Upper lobe of left lung (tissue), 6 donors: ENCODE data around the gene RMI1. TPM values are rescaled to one million over a fixed set of nuclear protein-coding genes. Genes with fewer than 3 reads are reported as not detected.

Source experiments
- ATAC-seq, 2 donors: fragments of 200-7000 bp; cut with Tn5 transposase; one replicate each; pipeline ENCODE4 v1.9.1; 2022; ENCODE audit warnings: mild to moderate bottlenecking in 2 of 2, moderate library complexity in 2 of 2; ENCODE audit not compliant: low FRiP score in 2 of 2
- DNase-seq, 2 donors: peaks; one replicate each; pipeline ENCODE4 v3.0.0-alpha.2; 2019 to 2020
- H3K27ac ChIP-seq, 4 donors: fragments of 200-600 bp; sonication (generic); one replicate each; pipeline ENCODE4 v1.5.1; 2016 to 2019
- H3K27me3 ChIP-seq, 4 donors: fragments of 200-600 bp; sonication (generic); one replicate each; pipeline ENCODE4 v1.5.1; 2017 to 2019
- H3K36me3 ChIP-seq, 4 donors: fragments of 200-600 bp; sonication (generic); one replicate each; pipeline ENCODE4 v1.5.1; 2016 to 2019
- H3K4me1 ChIP-seq, 4 donors: fragments of 200-600 bp; sonication (generic); one replicate each; pipeline ENCODE4 v1.5.1; 2018 to 2019
- H3K4me3 ChIP-seq, 4 donors: fragments of 200-600 bp; sonication (generic); one replicate each; pipeline ENCODE4 v1.5.1; 2017 to 2019; ENCODE audit warnings: mild to moderate bottlenecking in 2 of 4, moderate library complexity in 1 of 4
- H3K9me3 ChIP-seq, 4 donors: fragments of 200-600 bp; sonication (generic); one replicate each; pipeline ENCODE4 v1.5.1; 2018 to 2019
- CTCF ChIP-seq, 6 experiments: fragments of 450-650 bp in 4 of 6; fragments of 200-600 bp in 2 of 6; sonication (generic) in 2 of 6; IDR thresholded peaks; one replicate each; pipeline ENCODE4 v1.5.1; 2016 to 2019; ENCODE audit warnings: antibody characterized with exemption in 6 of 6
- EP300 ChIP-seq, 4 donors: sonication (generic); formaldehyde crosslinking; IDR thresholded peaks; one replicate each; pipeline ENCODE4 v1.5.1; 2017; ENCODE audit warnings: antibody characterized with exemption in 4 of 4, control low read depth in 2 of 4
- POLR2A ChIP-seq, 4 donors: fragments of 450-650 bp; IDR thresholded peaks; one replicate each; pipeline ENCODE4 v1.5.1; 2016 to 2017; ENCODE audit warnings: antibody characterized with exemption in 4 of 4, mild to moderate bottlenecking in 2 of 4
- POLR2AphosphoS5 ChIP-seq, 2 donors: sonication (generic); formaldehyde crosslinking; IDR thresholded peaks; one replicate each; pipeline ENCODE4 v1.5.1; 2017; ENCODE audit warnings: antibody characterized with exemption in 2 of 2
- WGBS, 2 donors: methylation state at CpG; one replicate each; pipeline ENCODE4 v1.1.5; 2017 to 2018; 5-methylcytosine and 5-hydroxymethylcytosine counted together
- total RNA-seq, 6 donors: library from RNA; depleted of rRNA in 4 of 6; stranded (reverse); fragments of >200 nt in 4 of 6; gene quantifications; one replicate each; pipeline versions ENCODE4 v1.1.0 to v1.2.1, GENCODE V29; 2016 to 2021
- donor health status: DM: no; HTN: no; CAD: no; lungs with moderate emphysema.
- donor health status: DM: no; HTN: yes; CAD: no; lungs with severe emphysema.

RMI1 gene
- total RNA-seq, 6 donors from 2014 or later: 0.55 to 11.5 (median 5.8) TPM

GRCh38 chr9:83957248-83957513 is 23.4 kb upstream of the RMI1 start:
- Histone ChIP-seq H3K4me3 (peak overlapping the region; percentile 57 to 73 (median 60)), H3K27me3 (no peaks in the 10 kb centered on the region), H3K4me1 (peaks cover 8 to 20% (median 13%) of the 10 kb centered on the region in 4 donors), H3K27ac (peak overlapping the region; percentile 88 to 98 (median 91)), H3K36me3 (peaks cover 0 to 19% (median under 1%) of the 10 kb centered on the region in 4 donors), H3K9me3 (no peaks in the 10 kb centered on the region)
- ATAC-seq (no peak), DNase-seq (no peak)
- WGBS, 2 donors: 63 to 81% methylated on average over 4 of the region's 4 CpGs
- TF ChIP-seq CTCF (IDR thresholded peaks at IDR 0.05) (no peak), POLR2AphosphoS5 (IDR thresholded peaks at IDR 0.05) (no peak), POLR2A (IDR thresholded peaks at IDR 0.05) (no peak), EP300 (IDR thresholded peaks at IDR 0.05) (no peak)

GRCh38 chr9:83959061-83959460 is 21.5 kb upstream of the RMI1 start:
- H3K4me1 ChIP-seq: peaks cover 8 to 20% (median 13%) of the 10 kb centered on the region in 4 donors
- H3K4me3 ChIP-seq: no peak overlapping the region
- ATAC-seq (no peak), DNase-seq (no peak)
- no peak for TF ChIP-seq EP300 (IDR thresholded peaks at IDR 0.05)
- no peak for TF ChIP-seq POLR2AphosphoS5 (IDR thresholded peaks at IDR 0.05)
- TF ChIP-seq POLR2A (IDR thresholded peaks at IDR 0.05): no peak
- no peak for TF ChIP-seq CTCF (IDR thresholded peaks at IDR 0.05)
- peaks cover 0 to 1% (median 0%) of the 10 kb centered on the region in 4 donors for H3K36me3 ChIP-seq
- H3K27ac ChIP-seq: no peak overlapping the region
- 73 to 80% methylated on average over 4 of the region's 4 CpGs for WGBS, 2 donors
- no peaks in the 10 kb centered on the region for H3K9me3 ChIP-seq
- no peaks in the 10 kb centered on the region for H3K27me3 ChIP-seq

GRCh38 chr9:83960991-83961390 is 19.6 kb upstream of the RMI1 start:
- no peak for ATAC-seq
- peaks cover 0 to 9% (median 6%) of the 10 kb centered on the region in 4 donors for H3K4me1 ChIP-seq
- no peak for TF ChIP-seq POLR2A (IDR thresholded peaks at IDR 0.05)
- no peak for TF ChIP-seq EP300 (IDR thresholded peaks at IDR 0.05)
- TF ChIP-seq POLR2AphosphoS5 (IDR thresholded peaks at IDR 0.05): no peak
- TF ChIP-seq CTCF (IDR thresholded peaks at IDR 0.05): no peak

GRCh38 chr9:83962165-83962564 is 18.4 kb upstream of the RMI1 start:
- H3K27me3 ChIP-seq: no peaks in the 10 kb centered on the region
- ATAC-seq (no peak), DNase-seq (no peak)
- WGBS, 2 donors: 51 to 52% methylated on average over 3 of the region's 3 CpGs
- H3K9me3 ChIP-seq: no peaks in the 10 kb centered on the region
- TF ChIP-seq POLR2A (IDR thresholded peaks at IDR 0.05): no peak
- no peak for TF ChIP-seq CTCF (IDR thresholded peaks at IDR 0.05)
- no peak for TF ChIP-seq POLR2AphosphoS5 (IDR thresholded peaks at IDR 0.05)
- TF ChIP-seq EP300 (IDR thresholded peaks at IDR 0.05): no peak
- H3K36me3 ChIP-seq: peaks cover 3 to 12% (median 5%) of the 10 kb centered on the region in 4 donors
- H3K4me1 ChIP-seq: peaks cover 0 to 4% (median 2%) of the 10 kb centered on the region in 4 donors
- H3K27ac ChIP-seq: no peak overlapping the region
- H3K4me3 ChIP-seq: no peak overlapping the region

More at GRCh38 chr9:83960991-83961390, 19.6 kb upstream of the RMI1 start:
- H3K27ac ChIP-seq: no peak overlapping the region
- peaks cover 0 to 1% (median 0%) of the 10 kb centered on the region in 4 donors for H3K36me3 ChIP-seq
- DNase-seq: no peak
- H3K4me3 ChIP-seq: no peak overlapping the region
- whole genome bisulfite sequencing, 2 donors: 77 to 87% methylated on average over 5 of the region's 5 CpGs
- no peaks in the 10 kb centered on the region for H3K9me3 ChIP-seq
- H3K27me3 ChIP-seq: no peaks in the 10 kb centered on the region

GRCh38 chr9:83964973-83965349 is 15.6 kb upstream of the RMI1 start:
- 71% methylated on average over 2 of the region's 2 CpGs for WGBS, 2 donors
- DNase-seq (no peak), ATAC-seq (peak in 1 of 2 donors; percentile 28)
- H3K4me3 ChIP-seq: no peak overlapping the region
- H3K27me3 ChIP-seq: no peaks in the 10 kb centered on the region
- no peaks in the 10 kb centered on the region for H3K9me3 ChIP-seq
- H3K36me3 ChIP-seq: peaks cover 18 to 40% (median 23%) of the 10 kb centered on the region in 4 donors
- H3K27ac ChIP-seq: no peak overlapping the region
- TF ChIP-seq POLR2AphosphoS5 (IDR thresholded peaks at IDR 0.05): no peak
- no peak for TF ChIP-seq POLR2A (IDR thresholded peaks at IDR 0.05)
- TF ChIP-seq CTCF (IDR thresholded peaks at IDR 0.05): no peak
- no peaks in the 10 kb centered on the region for H3K4me1 ChIP-seq
